Measurements from ENCODE around the gene DIRAS1.

DIRAS1 gene

DNA sequence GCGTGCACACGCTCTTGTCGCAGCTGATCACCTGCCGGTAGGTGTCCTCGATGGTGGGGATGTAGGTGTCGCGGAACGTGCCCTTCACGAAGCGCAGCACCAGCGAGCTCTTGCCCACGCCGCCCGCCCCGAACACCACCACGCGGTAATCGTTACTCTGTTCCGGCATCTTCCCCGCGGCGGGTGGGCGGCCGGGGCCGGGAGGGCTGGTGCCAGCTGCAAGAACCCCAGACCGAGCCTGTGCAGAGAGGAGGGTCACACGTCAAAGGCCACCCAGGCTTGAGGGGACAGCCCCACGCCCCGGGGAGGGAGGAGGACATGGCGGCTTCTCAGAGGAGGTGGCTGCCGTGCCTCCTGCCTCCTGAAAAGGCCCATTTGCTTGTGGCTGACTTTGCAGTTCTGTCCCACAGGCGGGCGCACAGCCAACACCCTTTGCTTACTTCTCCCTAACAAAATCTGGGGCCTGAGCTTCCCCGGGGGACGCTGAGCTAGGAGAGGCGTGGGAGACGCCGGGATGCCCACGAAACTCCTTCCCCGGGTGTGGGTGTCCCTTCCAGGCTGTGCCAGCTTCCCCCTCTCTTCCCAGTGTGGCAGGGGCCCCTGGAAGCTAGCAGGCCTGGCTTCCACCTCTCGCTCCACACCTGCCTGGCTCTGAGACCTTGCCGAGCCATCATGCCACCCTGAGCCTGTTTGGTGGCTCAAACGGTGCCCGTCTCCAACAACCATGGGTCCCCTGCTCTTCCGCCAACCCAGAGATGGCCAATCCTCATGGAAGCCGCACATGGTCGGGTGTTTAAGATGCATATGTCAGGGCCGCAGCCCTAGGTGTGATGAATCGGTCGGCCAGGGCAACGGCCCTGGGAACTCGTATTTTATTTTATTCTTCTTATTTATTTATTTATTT is 3.3 kb downstream of the DIRAS1 start:
- no peak overlapping the region for H2BK5ac ChIP-seq (ENCODE audit: low read length)
- no peak overlapping the region for H3K4me2 ChIP-seq (ENCODE audit: low read length)
- peaks cover 2% of the 10 kb centered on the region for H3K27me3 ChIP-seq (ENCODE audit: insufficient read depth, low read length, poor library complexity)
- no CpG with 5 or more reads among the region's 52 CpGs for WGBS (ENCODE audit: extremely low coverage, insufficient coverage, low lambda C conversion rate)
- H3K56ac ChIP-seq (ENCODE audit: low read length), result no peak overlapping the region
- no peaks in the 10 kb centered on the region for H3K79me1 ChIP-seq (ENCODE audit: low read length)
- H2AK5ac ChIP-seq (ENCODE audit: low read length), result no peak overlapping the region
- H2BK120ac ChIP-seq (ENCODE audit: low read depth, low read length), result no peak overlapping the region
- no peaks in the 10 kb centered on the region for H3K4me1 ChIP-seq (ENCODE audit: control insufficient read depth, low read depth, low read length)
- H3K27ac ChIP-seq (ENCODE audit: low read depth, low read length), result no peak overlapping the region
- no peaks in the 10 kb centered on the region for H3K79me2 ChIP-seq (ENCODE audit: control insufficient read depth, insufficient read depth, low read length)
- no peak overlapping the region for H4K5ac ChIP-seq (ENCODE audit: low read length)
- DNase-seq, result no peak
- no peak overlapping the region for H3K9ac ChIP-seq (ENCODE audit: low read length)
- no peak overlapping the region for H3K23ac ChIP-seq (ENCODE audit: low read length)
- no peak overlapping the region for H3K18ac ChIP-seq (ENCODE audit: low read length)
- H3K4ac ChIP-seq (ENCODE audit: low read depth, low read length), result no peak overlapping the region
- H4K8ac ChIP-seq (ENCODE audit: low read depth, low read length), result no peak overlapping the region
- no peak overlapping the region for H2BK15ac ChIP-seq (replicated peaks; ENCODE audit: low read depth)
- no peaks in the 10 kb centered on the region for H3K36me3 ChIP-seq (ENCODE audit: control insufficient read depth, insufficient read depth, low read length)
- no peak overlapping the region for H3K4me3 ChIP-seq (ENCODE audit: low read length)

DNA sequence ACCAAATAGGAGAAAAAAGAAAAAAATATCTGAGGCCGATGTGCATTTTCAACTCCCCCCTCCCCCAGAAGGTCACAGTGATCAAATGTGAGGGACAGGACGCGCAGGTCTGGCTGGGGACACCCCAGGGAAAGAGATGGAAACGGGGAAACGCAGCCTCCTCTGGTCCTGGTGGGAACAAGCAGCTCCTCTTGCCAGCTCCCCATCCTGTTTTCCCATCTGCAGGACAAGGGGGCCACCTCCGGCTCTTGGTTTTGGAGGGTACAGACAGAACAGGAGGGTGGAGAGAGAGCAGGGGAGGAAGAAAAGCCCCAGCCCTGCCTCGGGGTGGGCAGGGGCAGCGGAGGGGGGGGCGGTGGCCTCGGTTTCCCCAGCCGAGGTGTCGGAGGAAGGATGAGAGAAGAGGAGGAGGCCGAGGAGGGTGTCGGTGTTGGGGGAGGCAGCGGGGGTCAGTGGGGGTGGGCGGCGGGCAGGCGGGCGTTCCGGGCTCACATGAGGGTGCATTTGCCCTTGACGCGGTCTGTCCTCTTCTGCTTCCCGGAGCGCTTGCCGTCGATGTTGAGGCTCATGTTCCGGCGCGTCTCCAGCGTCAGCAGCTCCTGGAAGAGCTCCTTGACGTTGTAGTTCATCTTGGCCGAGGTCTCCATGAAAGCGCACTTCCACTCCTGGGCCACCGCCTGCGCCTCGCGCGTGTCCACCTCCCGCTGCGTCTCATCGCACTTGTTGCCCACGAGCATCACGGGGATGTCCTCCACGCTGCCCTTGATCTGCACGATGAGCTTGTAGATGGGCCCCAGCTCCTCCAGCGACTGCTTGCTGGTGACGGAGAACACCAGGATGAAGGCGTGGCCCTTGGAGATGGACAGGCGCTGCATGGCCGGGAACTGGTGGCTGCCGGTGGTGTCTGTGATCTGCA is 4.2 kb downstream of the DIRAS1 start:
- Histone ChIP-seq H3K4me3 (ENCODE audit: low read length) (no peak overlapping the region), H3K27me3 (ENCODE audit: insufficient read depth, low read length, poor library complexity) (peaks cover 2% of the 10 kb centered on the region), H2AK5ac (ENCODE audit: low read length) (no peak overlapping the region), H2BK5ac (ENCODE audit: low read length) (no peak overlapping the region), H3K79me2 (ENCODE audit: control insufficient read depth, insufficient read depth, low read length) (no peaks in the 10 kb centered on the region), H3K36me3 (ENCODE audit: control insufficient read depth, insufficient read depth, low read length) (no peaks in the 10 kb centered on the region), H3K56ac (ENCODE audit: low read length) (no peak overlapping the region), H3K9ac (ENCODE audit: low read length) (no peak overlapping the region), H3K4me1 (ENCODE audit: control insufficient read depth, low read depth, low read length) (no peaks in the 10 kb centered on the region), H2BK15ac (replicated peaks; ENCODE audit: low read depth) (no peak overlapping the region), H2BK120ac (ENCODE audit: low read depth, low read length) (no peak overlapping the region), H3K4ac (ENCODE audit: low read depth, low read length) (no peak overlapping the region), H3K79me1 (ENCODE audit: low read length) (no peaks in the 10 kb centered on the region), H3K4me2 (ENCODE audit: low read length) (no peak overlapping the region), H3K23ac (ENCODE audit: low read length) (no peak overlapping the region), H3K27ac (ENCODE audit: low read depth, low read length) (no peak overlapping the region), H3K18ac (ENCODE audit: low read length) (no peak overlapping the region), H4K8ac (ENCODE audit: low read depth, low read length) (no peak overlapping the region), H4K5ac (ENCODE audit: low read length) (no peak overlapping the region)
- no peak for DNase-seq
- WGBS (ENCODE audit: extremely low coverage, insufficient coverage, low lambda C conversion rate), result no CpG with 5 or more reads among the region's 51 CpGs

DNA sequence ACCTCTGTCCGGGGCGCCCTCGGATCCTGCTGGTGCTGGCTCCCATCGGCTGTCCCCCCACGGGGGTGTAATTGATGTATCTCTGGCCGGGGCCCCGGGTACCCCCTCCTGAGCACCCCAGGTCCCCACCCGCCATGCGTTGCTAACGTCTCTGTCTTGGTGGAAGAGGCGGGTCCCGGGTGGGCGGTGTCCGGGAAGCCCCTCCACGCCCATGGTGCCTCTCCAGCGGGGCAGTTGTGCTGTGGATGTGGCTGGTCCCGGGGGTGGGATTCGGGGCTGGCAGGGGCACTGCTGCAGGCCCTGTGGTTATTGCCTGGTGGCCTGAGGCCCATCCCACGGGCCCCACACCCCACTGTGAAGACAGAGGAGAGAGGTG is 4.9 kb downstream of the DIRAS1 start:
- no peak overlapping the region for H3K56ac ChIP-seq (ENCODE audit: low read length)
- H2BK15ac ChIP-seq (replicated peaks; ENCODE audit: low read depth), result no peak overlapping the region
- H2AK5ac ChIP-seq (ENCODE audit: low read length), result no peak overlapping the region
- no peaks in the 10 kb centered on the region for H3K79me2 ChIP-seq (ENCODE audit: control insufficient read depth, insufficient read depth, low read length)
- no peak overlapping the region for H3K9ac ChIP-seq (ENCODE audit: low read length)
- WGBS (ENCODE audit: extremely low coverage, insufficient coverage, low lambda C conversion rate), result no CpG with 5 or more reads among the region's 19 CpGs
- no peak overlapping the region for H3K4me2 ChIP-seq (ENCODE audit: low read length)
- H3K79me1 ChIP-seq (ENCODE audit: low read length), result no peaks in the 10 kb centered on the region
- no peak overlapping the region for H3K23ac ChIP-seq (ENCODE audit: low read length)
- no peak overlapping the region for H2BK5ac ChIP-seq (ENCODE audit: low read length)
- H3K36me3 ChIP-seq (ENCODE audit: control insufficient read depth, insufficient read depth, low read length), result no peaks in the 10 kb centered on the region
- no peaks in the 10 kb centered on the region for H3K27me3 ChIP-seq (ENCODE audit: insufficient read depth, low read length, poor library complexity)
- no peak overlapping the region for H4K8ac ChIP-seq (ENCODE audit: low read depth, low read length)
- H3K4me3 ChIP-seq (ENCODE audit: low read length), result no peak overlapping the region
- H3K18ac ChIP-seq (ENCODE audit: low read length), result no peak overlapping the region
- no peak overlapping the region for H3K4ac ChIP-seq (ENCODE audit: low read depth, low read length)
- no peak for DNase-seq
- H2BK120ac ChIP-seq (ENCODE audit: low read depth, low read length), result no peak overlapping the region
- H3K27ac ChIP-seq (ENCODE audit: low read depth, low read length), result no peak overlapping the region
- H4K5ac ChIP-seq (ENCODE audit: low read length), result no peak overlapping the region
- no peaks in the 10 kb centered on the region for H3K4me1 ChIP-seq (ENCODE audit: control insufficient read depth, low read depth, low read length)

GRCh38 chr19:2715470-2716274 is 5.5 kb downstream of the DIRAS1 start:
- Histone ChIP-seq H3K4me2 (ENCODE audit: low read length) (no peak overlapping the region), H2AK5ac (ENCODE audit: low read length) (no peak overlapping the region), H4K5ac (ENCODE audit: low read length) (no peak overlapping the region), H3K4ac (ENCODE audit: low read depth, low read length) (no peak overlapping the region), H3K23ac (ENCODE audit: low read length) (no peak overlapping the region), H3K27me3 (ENCODE audit: insufficient read depth, low read length, poor library complexity) (no peaks in the 10 kb centered on the region), H2BK120ac (ENCODE audit: low read depth, low read length) (no peak overlapping the region), H3K4me1 (ENCODE audit: control insufficient read depth, low read depth, low read length) (no peaks in the 10 kb centered on the region), H3K36me3 (ENCODE audit: control insufficient read depth, insufficient read depth, low read length) (no peaks in the 10 kb centered on the region), H3K9ac (ENCODE audit: low read length) (no peak overlapping the region), H3K4me3 (ENCODE audit: low read length) (no peak overlapping the region), H3K27ac (ENCODE audit: low read depth, low read length) (no peak overlapping the region), H3K56ac (ENCODE audit: low read length) (no peak overlapping the region), H2BK15ac (replicated peaks; ENCODE audit: low read depth) (no peak overlapping the region), H2BK5ac (ENCODE audit: low read length) (no peak overlapping the region), H3K79me1 (ENCODE audit: low read length) (no peaks in the 10 kb centered on the region), H3K18ac (ENCODE audit: low read length) (no peak overlapping the region), H3K79me2 (ENCODE audit: control insufficient read depth, insufficient read depth, low read length) (no peaks in the 10 kb centered on the region), H4K8ac (ENCODE audit: low read depth, low read length) (no peak overlapping the region)
- no peak for DNase-seq
- no CpG with 5 or more reads among the region's 12 CpGs for WGBS (ENCODE audit: extremely low coverage, insufficient coverage, low lambda C conversion rate)

DNA sequence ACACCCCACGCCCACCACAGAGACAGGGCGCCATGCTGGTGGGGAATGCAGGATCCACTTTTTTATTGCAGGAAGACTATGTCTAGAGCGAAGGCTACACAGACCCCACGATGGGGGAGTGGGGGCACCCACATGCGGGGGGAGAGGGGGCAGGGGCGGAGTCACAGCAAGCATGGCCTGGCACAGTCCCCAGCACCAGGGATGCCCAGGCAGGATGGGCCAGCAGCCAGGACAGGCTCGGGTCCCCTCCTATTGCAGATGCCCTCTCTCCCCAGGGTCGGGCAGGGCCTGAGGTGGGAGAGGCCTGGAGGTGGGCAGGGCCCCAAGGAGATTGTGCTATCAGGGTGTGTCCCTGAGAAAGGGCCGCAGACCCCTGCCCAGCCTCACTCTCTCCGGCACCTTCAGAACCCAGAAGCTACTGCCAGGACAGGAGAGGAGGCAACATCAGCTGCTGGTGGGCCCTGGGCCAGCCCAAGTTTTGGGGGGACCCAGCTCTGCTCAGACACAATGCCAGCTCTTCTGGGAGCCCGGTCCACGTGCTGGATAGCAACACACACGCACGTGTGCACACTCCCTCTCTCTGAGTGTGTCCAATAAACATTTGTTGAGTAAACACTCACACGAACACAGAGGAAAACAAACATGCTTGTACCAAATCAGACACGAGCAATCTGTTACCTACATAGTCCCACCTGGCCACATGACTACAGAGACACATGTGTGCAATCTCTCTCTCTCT is 6.5 kb downstream of the DIRAS1 start:
- no peak overlapping the region for H3K4me3 ChIP-seq (ENCODE audit: low read length)
- H4K8ac ChIP-seq (ENCODE audit: low read depth, low read length), result no peak overlapping the region
- H3K27me3 ChIP-seq (ENCODE audit: insufficient read depth, low read length, poor library complexity), result no peaks in the 10 kb centered on the region
- no peaks in the 10 kb centered on the region for H3K4me1 ChIP-seq (ENCODE audit: control insufficient read depth, low read depth, low read length)
- H4K5ac ChIP-seq (ENCODE audit: low read length), result no peak overlapping the region
- H3K4ac ChIP-seq (ENCODE audit: low read depth, low read length), result no peak overlapping the region
- H3K79me2 ChIP-seq (ENCODE audit: control insufficient read depth, insufficient read depth, low read length), result no peaks in the 10 kb centered on the region
- no peak overlapping the region for H3K23ac ChIP-seq (ENCODE audit: low read length)
- H3K9ac ChIP-seq (ENCODE audit: low read length), result no peak overlapping the region
- H3K79me1 ChIP-seq (ENCODE audit: low read length), result no peaks in the 10 kb centered on the region
- H3K18ac ChIP-seq (ENCODE audit: low read length), result no peak overlapping the region
- H3K4me2 ChIP-seq (ENCODE audit: low read length), result no peak overlapping the region
- WGBS (ENCODE audit: extremely low coverage, insufficient coverage, low lambda C conversion rate), result no CpG with 5 or more reads among the region's 16 CpGs
- H3K36me3 ChIP-seq (ENCODE audit: control insufficient read depth, insufficient read depth, low read length), result no peaks in the 10 kb centered on the region
- no peak overlapping the region for H2AK5ac ChIP-seq (ENCODE audit: low read length)
- no peak overlapping the region for H2BK15ac ChIP-seq (replicated peaks; ENCODE audit: low read depth)
- no peak overlapping the region for H2BK5ac ChIP-seq (ENCODE audit: low read length)
- H3K27ac ChIP-seq (ENCODE audit: low read depth, low read length), result no peak overlapping the region
- H3K56ac ChIP-seq (ENCODE audit: low read length), result no peak overlapping the region
- no peak for DNase-seq
- no peak overlapping the region for H2BK120ac ChIP-seq (ENCODE audit: low read depth, low read length)

Data from mesendoderm (in vitro differentiated cells).